K562 (cell line): ENCODE measurements around the gene TRAF1. TPM values are rescaled to one million over a fixed set of nuclear protein-coding genes. Genes with fewer than 3 reads are reported as not detected.

Experiments
- ATAC-seq: fragments of 200-7000 bp; cut with Tn5 transposase; 3 replicates; pipeline ENCODE4 v1.9.1; 2020; ENCODE audit warnings: moderate library complexity
- BruUV-seq: library from RNA; stranded (reverse); fragments of 400-500 nt; replicated peaks from 2 replicates; lab custom pipeline; 2021; lab: Mats Ljungman, UMichigan
- CTCF ChIA-PET: fragments of 300-600 bp; formaldehyde crosslinking; extraction: SDS; loops from one replicate; lab custom pipeline; 2021; ENCODE audit warnings: low intra/inter-chr PET ratio; lab: Yijun Ruan, JAX
- POLR2A ChIA-PET: fragments of 300-600, 350-650 bp; sonication (Branson Sonifier 250); formaldehyde crosslinking; extraction: SDS; loops from one replicate; lab custom pipeline; 2021; ENCODE audit warnings: antibody characterized with exemption, inconsistent platforms; lab: Yijun Ruan, JAX
- DNase-seq, 4 experiments: peaks; one replicate each; pipeline versions ENCODE4 v3.0.0 to v3.0.0-alpha.2; 2011 to 2018; ENCODE audit warnings: low spot score in 3 of 4, mixed read lengths in 3 of 4; ENCODE audit errors: extremely low read depth in 1 of 4
- FAIRE-seq: peaks from 2 replicates; lab custom pipeline; 2011; peaks lifted over from hg19 to GRCh38; lab: Jason Lieb, UNC
- H2AFZ ChIP-seq: 2 replicates; pipeline ENCODE4 v1.6.0; 2011; ENCODE audit warnings: low read depth, low read length, control low read depth, inconsistent platforms
- H3K27ac ChIP-seq: fragments of 200-600 bp; 3 replicates; pipeline ENCODE4 v1.8.0; 2011; ENCODE audit warnings: low read depth, mild to moderate bottlenecking, control low read depth, inconsistent platforms, low read length, moderate library complexity, mixed read lengths; ENCODE audit errors: extremely low read depth
- H3K27me3 ChIP-seq, 2 experiments: fragments of 300-600 bp in 1 of 2; 2 replicates in 1 of 2; 3 replicates in 1 of 2; pipeline versions ENCODE4 v1.6.0 to v1.8.0; 2011; ENCODE audit warnings: inconsistent platforms in 2 of 2, low read length in 2 of 2, mild to moderate bottlenecking in 1 of 2, mixed read lengths in 1 of 2, moderate library complexity in 1 of 2; ENCODE audit not compliant: control insufficient read depth in 2 of 2, insufficient read depth in 2 of 2
- H3K36me3 ChIP-seq: fragments of 300-600 bp; 3 replicates; pipeline ENCODE4 v1.8.0; 2011; ENCODE audit warnings: mild to moderate bottlenecking, low read length, inconsistent platforms; ENCODE audit not compliant: control insufficient read depth, insufficient read depth
- H3K4me1 ChIP-seq, 2 experiments: fragments of 200-600 bp in 1 of 2; replicated peaks in 1 of 2; 2 replicates in 1 of 2; 3 replicates in 1 of 2; pipeline versions ENCODE4 v1.5.1 to v1.8.0; 2011; ENCODE audit warnings: inconsistent platforms in 2 of 2, low read length in 2 of 2, mild to moderate bottlenecking in 1 of 2, mixed read lengths in 1 of 2, moderate library complexity in 1 of 2; ENCODE audit not compliant: control insufficient read depth in 2 of 2, insufficient read depth in 2 of 2
- H3K4me2 ChIP-seq: 2 replicates; pipeline ENCODE4 v1.6.1; 2011; ENCODE audit warnings: low read length, control low read depth, inconsistent platforms, mixed read lengths; ENCODE audit not compliant: insufficient read depth
- H3K4me3 ChIP-seq: fragments of 200-600 bp; sonication (generic), shearing (Covaris generic); 2 replicates; pipeline ENCODE4 v1.5.1; 2016; ENCODE audit warnings: control low read depth, inconsistent platforms
- H3K79me2 ChIP-seq: fragments of 200-600 bp; 3 replicates; pipeline ENCODE4 v1.8.0; 2011; ENCODE audit warnings: low read length, inconsistent platforms; ENCODE audit not compliant: control insufficient read depth, insufficient read depth
- H3K9ac ChIP-seq, 2 experiments: 2 replicates each; pipeline versions ENCODE4 v1.6.0 to v1.6.1; 2011; ENCODE audit warnings: low read depth in 2 of 2, low read length in 2 of 2, control low read depth in 1 of 2, inconsistent platforms in 1 of 2, mild to moderate bottlenecking in 1 of 2, mixed read lengths in 1 of 2; ENCODE audit not compliant: insufficient read depth in 1 of 2
- H3K9me1 ChIP-seq: one replicate; pipeline ENCODE4 v1.6.0; 2011; ENCODE audit warnings: inconsistent platforms, mild to moderate bottlenecking, low read length, moderate library complexity; ENCODE audit not compliant: control insufficient read depth, insufficient read depth
- H3K9me3 ChIP-seq: replicated peaks from 2 replicates; pipeline ENCODE4 v1.5.1; 2011; ENCODE audit warnings: low read depth, low read length, inconsistent platforms; ENCODE audit not compliant: control insufficient read depth, insufficient read depth
- H4K20me1 ChIP-seq: replicated peaks from 2 replicates; pipeline ENCODE4 v1.6.1; 2011; ENCODE audit warnings: low read length, inconsistent platforms, mixed read lengths; ENCODE audit not compliant: control insufficient read depth, insufficient read depth
- BRCA1 ChIP-seq, 2 experiments: fragments of 450-650 bp in 1 of 2; sonication (generic) in 1 of 2; formaldehyde crosslinking in 1 of 2; IDR thresholded peaks; 2 replicates each; pipeline versions ENCODE4 v1.5.0 to v1.6.1; 2017 to 2020; ENCODE audit warnings: mild to moderate bottlenecking in 1 of 2, missing genetic modification reagents in 1 of 2
- CBFA2T3 ChIP-seq: fragments of 450-650 bp; IDR thresholded peaks from 2 replicates; pipeline ENCODE4 v1.6.1; 2017
- KDM1A ChIP-seq, 2 experiments: fragments of 450-650 bp; IDR thresholded peaks; 2 replicates each; pipeline ENCODE4 v1.6.1; 2016; ENCODE audit warnings: mild to moderate bottlenecking in 2 of 2
- PCBP2 ChIP-seq: fragments of 200-400 bp; formaldehyde crosslinking; IDR thresholded peaks from 2 replicates; pipeline ENCODE4 v1.6.1; 2018; ENCODE audit warnings: low read length, low read depth, mild to moderate bottlenecking, moderate library complexity; ENCODE audit not compliant: poor library complexity, severe bottlenecking
- RCOR1 ChIP-seq, 2 experiments: IDR thresholded peaks; 2 replicates each; pipeline ENCODE4 v1.6.1; 2012; ENCODE audit warnings: low read depth in 2 of 2, low read length in 2 of 2, borderline replicate concordance in 1 of 2, improper control_type of control experiment in 1 of 2
- TEAD4 ChIP-seq, 2 experiments: sonication (generic) in 1 of 2; formaldehyde crosslinking in 1 of 2; IDR thresholded peaks; 2 replicates each; pipeline versions ENCODE4 v1.6.1 to v1.8.0; 2012 to 2022; ENCODE audit warnings: borderline replicate concordance in 1 of 2, inconsistent platforms in 1 of 2, low read length in 1 of 2, mild to moderate bottlenecking in 1 of 2, missing genetic modification reagents in 1 of 2
- ZBTB17 ChIP-seq: fragments of 450-650 bp; formaldehyde crosslinking; IDR thresholded peaks from 2 replicates; pipeline ENCODE4 v1.4.0; 2020; ENCODE audit warnings: mild to moderate bottlenecking
- ZFPM2 ChIP-seq: fragments of 250-450 bp; sonication (Bioruptor Pico); IDR thresholded peaks from 2 replicates; pipeline ENCODE4 v1.5.1; 2022; ENCODE audit warnings: mild to moderate bottlenecking
- ZNF274 ChIP-seq: IDR thresholded peaks from 2 replicates; pipeline ENCODE4 v1.6.1; 2011; ENCODE audit warnings: low read depth, mild to moderate bottlenecking, low read length, moderate library complexity, borderline replicate concordance
- ZNF57 ChIP-seq: fragments of 450-650 bp; formaldehyde crosslinking; IDR thresholded peaks from 2 replicates; pipeline ENCODE4 v1.4.0; 2020; ENCODE audit warnings: mild to moderate bottlenecking, moderate library complexity
- ZNF79 ChIP-seq: fragments of 250-450 bp; sonication (Bioruptor Pico); IDR thresholded peaks from 2 replicates; pipeline ENCODE4 v1.4.0; 2020; ENCODE audit warnings: low read depth, mild to moderate bottlenecking, moderate library complexity
- WGBS: fragments of 100-300 bp; shearing (Covaris generic); methylation state at CpG from one replicate; pipeline ENCODE4 v1.1.6; 2016; ENCODE audit warnings: low coverage, mixed read lengths; ENCODE audit not compliant: insufficient coverage; ENCODE audit errors: missing lambda C conversion rate; 5-methylcytosine and 5-hydroxymethylcytosine counted together
- in situ Hi-C: fragments of 300-500 bp; cut with MboI; formaldehyde crosslinking; loops from 4 replicates; pipeline ENCODE4 v1.15.0; 2018; ENCODE audit warnings: inconsistent platforms, mixed read lengths
- intact Hi-C: fragments of 100-400 bp; cut with micrococcal nuclease; formaldehyde crosslinking; loops from 2 replicates; pipeline ENCODE4 v1.14.2; 2022
- polyA plus RNA-seq, 8 experiments: library from polyadenylated mRNA; depleted of rRNA in 4 of 8; stranded (reverse) in 5 of 8; unstranded in 3 of 8; fragments of >200 nt; fragmentation: Nextera tagmentation in 2 of 8; fragmentation: Illumina TruSeq in 1 of 8; extraction: Ambion mirVana in 2 of 8; extraction: Trizol in 1 of 8; gene quantifications; 2 replicates each; pipeline versions ENCODE4 v1.2.1 to v1.2.3, GENCODE V29; 2011 to 2014; ENCODE audit warnings: inconsistent platforms in 1 of 8, missing spikeins in 1 of 8
- total RNA-seq, 7 experiments: library from RNA; depleted of rRNA in 6 of 7; stranded (reverse); fragments of >200 nt in 6 of 7; fragmentation: Illumina TruSeq in 2 of 7; extraction: Trizol in 2 of 7; gene quantifications; 2 replicates each; pipeline versions ENCODE4 v1.2.1 to v1.2.3, GENCODE V29; 2011 to 2021; ENCODE audit warnings: low replicate concordance in 1 of 7
- TF ChIP-seq, protein P1 (sequence below): fragments of 250-450 bp; sonication (Bioruptor Pico); IDR thresholded peaks from 2 replicates; pipeline ENCODE4 v1.6.1; 2021; ENCODE audit warnings: mild to moderate bottlenecking

Gene TRAF1
- total and polyA plus RNA-seq, 9 of the 15 experiments (the other 6 are each of a cell fraction or from before 2014, with no cell fraction given) = 0.01 to 1.1 (median 0.04) TPM; not detected in 2

DNA sequence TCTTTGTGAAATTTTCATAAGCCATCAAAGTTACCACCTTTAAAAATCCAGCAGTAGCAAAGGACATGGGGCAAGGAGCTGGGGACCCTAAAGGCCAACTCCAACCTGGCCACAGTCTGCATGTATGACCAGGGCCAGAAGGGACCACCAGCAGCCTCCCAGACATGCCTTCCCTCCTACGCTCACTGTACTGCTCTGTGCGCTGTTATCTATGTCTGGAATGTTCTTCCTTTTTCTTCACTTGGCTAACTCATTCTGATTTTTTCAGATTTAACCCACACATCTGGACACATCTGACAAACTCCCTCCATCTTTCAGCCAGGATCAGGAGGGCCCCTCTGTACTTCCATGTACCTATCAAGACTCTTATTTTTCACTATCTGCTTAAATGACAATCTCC, 47.6 kb upstream of the TRAF1 start:
- WGBS = 5% methylated on average over 2 of the region's 2 CpGs
- Histone ChIP-seq H3K9ac (no peak overlapping the region), H3K9me1 (no peaks in the 10 kb centered on the region), H3K4me1 (no peaks in the 10 kb centered on the region), H3K4me3 (no peak overlapping the region), H3K36me3 (no peaks in the 10 kb centered on the region), H3K27me3 (peaks cover 4 to 6% of the 10 kb centered on the region in 2 experiments; a peak in 3 of 5 replicates), H4K20me1 (no peaks in the 10 kb centered on the region), H3K27ac (no peak overlapping the region), H3K4me2 (no peak overlapping the region), H3K9me3 (no peaks in the 10 kb centered on the region), H3K79me2 (no peaks in the 10 kb centered on the region), H2AFZ (no peak overlapping the region)
- TF ChIP-seq PCBP2 (no peak), ZFPM2 (CRISPR knock-in tag) (no peak), ZNF79 (CRISPR knock-in tag) (no peak), KDM1A (IDR thresholded peaks at IDR 0.05) (peak; percentile 35 to 50; a peak in 3 of 4 replicates), RCOR1 (IDR thresholded peaks at IDR 0.05; ENCODE audit: borderline replicate concordance in 1 of 2, low read depth in 2 of 2, low read length in 2 of 2) (peak in 1 of 2 experiments; percentile 47; a peak in 1 of 4 replicates), TEAD4 (IDR thresholded peaks at IDR 0.05; ENCODE audit: low read length) (no peak), TEAD4 (CRISPR knock-in tag; IDR thresholded peaks at IDR 0.05; ENCODE audit: borderline replicate concordance) (no peak), BRCA1 (IDR thresholded peaks at IDR 0.05) (no peak), BRCA1 (CRISPR knock-in tag; IDR thresholded peaks at IDR 0.05) (no peak), ZNF274 (no peak), ZNF57 (CRISPR knock-in tag) (no peak), CBFA2T3 (peak; percentile 29; the same call in 1 of the 2 replicates), ZBTB17 (CRISPR knock-in tag) (0 out of 2 replicates have a peak, but pooled peaks have one; percentile 32)
- TF ChIP-seq, protein P1, sequence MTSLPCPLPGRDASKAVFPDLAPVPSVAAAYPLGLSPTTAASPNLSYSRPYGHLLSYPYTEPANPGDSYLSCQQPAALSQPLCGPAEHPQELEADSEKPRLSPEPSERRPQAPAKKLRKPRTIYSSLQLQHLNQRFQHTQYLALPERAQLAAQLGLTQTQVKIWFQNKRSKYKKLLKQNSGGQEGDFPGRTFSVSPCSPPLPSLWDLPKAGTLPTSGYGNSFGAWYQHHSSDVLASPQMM (CRISPR knock-in tag) = no peak
- ATAC-seq = peak; percentile 40; the same call in 1 of the 3 replicates
- DNase-seq = no peak
- ChIA-PET CTCF (no interaction called here), POLR2A (interaction anchor here (1.1 kb wide), 1 partner anchor 9 kb away, joined by 3 read pairs; no protein-coding TSS in a partner anchor)
- BruUV-seq = no TSS peak
- FAIRE-seq = no peak
- intact Hi-C loops = no loop called here
- in situ Hi-C loops = no loop called here
